SK-N-SH (cell line): ENCODE data around the gene SMG7. TPM values are rescaled to one million over a fixed set of nuclear protein-coding genes. Genes with fewer than 3 reads are reported as not detected.

Experiments used
- CTCF ChIA-PET: fragments of 300-600, 350-600 bp; formaldehyde crosslinking; extraction: SDS; loops from one replicate; lab custom pipeline; 2021; lab: Yijun Ruan, JAX
- POLR2A ChIA-PET: fragments of 350-600 bp; sonication (Branson Sonifier 250); formaldehyde crosslinking; extraction: SDS; loops from one replicate; lab custom pipeline; 2020; ENCODE audit warnings: antibody characterized with exemption, inconsistent platforms; lab: Yijun Ruan, JAX
- DNase-seq: peaks from one replicate; pipeline ENCODE4 v3.0.0; 2012
- H2AFZ ChIP-seq: fragments of 200-600 bp; sonication (generic); 2 replicates; pipeline ENCODE4 v1.8.1; 2016; ENCODE audit warnings: antibody characterized with exemption, mild to moderate bottlenecking, low read depth
- H3F3A ChIP-seq: fragments of 200-600 bp; sonication (generic); replicated peaks from 2 replicates; pipeline ENCODE3; 2016; ENCODE audit warnings: antibody characterized with exemption, mild to moderate bottlenecking; ENCODE audit not compliant: insufficient read depth
- H3K27ac ChIP-seq, 2 experiments: fragments of 200-500 bp in 1 of 2; fragments of 200-600 bp in 1 of 2; sonication (Bioruptor generic) in 1 of 2; sonication (generic), shearing (Covaris generic) in 1 of 2; 2 replicates each; pipeline versions ENCODE4 v1.5.1 to v1.6.1; 2014 to 2016; ENCODE audit warnings: low read depth in 2 of 2, inconsistent platforms in 1 of 2, low read length in 1 of 2, mild to moderate bottlenecking in 1 of 2, mixed read lengths in 1 of 2
- H3K27me3 ChIP-seq: fragments of 200-600 bp; sonication (generic), shearing (Covaris generic); 2 replicates; pipeline ENCODE4 v1.6.1; 2016; ENCODE audit warnings: mixed run types; ENCODE audit not compliant: insufficient read depth
- H3K36me3 ChIP-seq, 2 experiments: fragments of 200-500 bp in 1 of 2; fragments of 200-600 bp in 1 of 2; sonication (Bioruptor generic) in 1 of 2; sonication (generic) in 1 of 2; replicated peaks in 1 of 2; 2 replicates each; pipeline versions ENCODE3 to v1.5.1; 2014 to 2016; ENCODE audit warnings: low read length in 1 of 2, mild to moderate bottlenecking in 1 of 2; ENCODE audit not compliant: insufficient read depth in 2 of 2, control insufficient read depth in 1 of 2
- H3K4me1 ChIP-seq, 2 experiments: fragments of 200-500 bp in 1 of 2; fragments of 200-600 bp in 1 of 2; sonication (Bioruptor generic) in 1 of 2; sonication (generic), shearing (Covaris generic) in 1 of 2; 2 replicates each; pipeline versions ENCODE4 v1.5.1 to v1.6.1; 2014 to 2016; ENCODE audit warnings: low read depth in 1 of 2, low read length in 1 of 2, mixed run types in 1 of 2; ENCODE audit not compliant: insufficient read depth in 2 of 2, control insufficient read depth in 1 of 2
- H3K4me2 ChIP-seq: fragments of 200-600 bp; sonication (generic), shearing (Covaris generic); 2 replicates; pipeline ENCODE4 v1.6.1; 2017; ENCODE audit warnings: mixed run types
- H3K4me3 ChIP-seq, 2 experiments: fragments of 200-500 bp in 1 of 2; fragments of 200-600 bp in 1 of 2; sonication (Bioruptor generic) in 1 of 2; sonication (generic), shearing (Covaris generic) in 1 of 2; 2 replicates each; pipeline versions ENCODE4 v1.5.1 to v1.8.1; 2014 to 2016; ENCODE audit warnings: low read depth in 2 of 2, inconsistent platforms in 1 of 2, low read length in 1 of 2, mild to moderate bottlenecking in 1 of 2, mixed read lengths in 1 of 2, moderate library complexity in 1 of 2
- H3K79me2 ChIP-seq: fragments of 200-600 bp; sonication (generic); 2 replicates; pipeline ENCODE4 v1.8.1; 2017; ENCODE audit warnings: mild to moderate bottlenecking; ENCODE audit not compliant: insufficient read depth
- H3K9ac ChIP-seq: fragments of 200-600 bp; sonication (generic); 2 replicates; pipeline ENCODE4 v1.6.1; 2017; ENCODE audit warnings: mixed run types
- H3K9me2 ChIP-seq: fragments of 200-600 bp; sonication (generic); 2 replicates; pipeline ENCODE4 v1.6.1; 2017; ENCODE audit warnings: mixed run types
- H3K9me3 ChIP-seq: fragments of 200-600 bp; sonication (generic); 2 replicates; pipeline ENCODE4 v1.6.1; 2017; ENCODE audit warnings: mixed run types, mild to moderate bottlenecking, moderate library complexity
- H4K20me1 ChIP-seq: fragments of 200-600 bp; sonication (generic); 2 replicates; pipeline ENCODE4 v1.6.1; 2017; ENCODE audit warnings: mild to moderate bottlenecking, mixed run types; ENCODE audit not compliant: insufficient read depth
- CHD2 ChIP-seq: fragments of 150-350 bp; IDR thresholded peaks from 2 replicates; pipeline ENCODE4 v1.6.1; 2018; ENCODE audit warnings: low read length; ENCODE audit not compliant: partially characterized antibody
- EP300 ChIP-seq, 2 experiments: IDR thresholded peaks; 2 replicates each; pipeline versions ENCODE4 v1.4.0 to v1.6.1; 2012; ENCODE audit warnings: borderline replicate concordance in 1 of 2, low read depth in 1 of 2, low read length in 1 of 2
- EZH2phosphoT487 ChIP-seq: fragments of 200-600 bp; sonication (generic); IDR thresholded peaks from 2 replicates; pipeline ENCODE4 v1.6.1; 2017; ENCODE audit warnings: low read depth, mixed run types, mild to moderate bottlenecking, antibody characterized with exemption, moderate library complexity, borderline replicate concordance
- FOSL2 ChIP-seq: IDR thresholded peaks from 2 replicates; pipeline ENCODE4 v1.4.0; 2012; ENCODE audit warnings: low read depth, mild to moderate bottlenecking, moderate library complexity, borderline replicate concordance
- FOXJ3 ChIP-seq: sonication (generic); formaldehyde crosslinking; IDR thresholded peaks from 2 replicates; pipeline ENCODE4 v1.5.1; 2020; ENCODE audit warnings: mild to moderate bottlenecking, missing genetic modification reagents
- JUND ChIP-seq: IDR thresholded peaks from 2 replicates; pipeline ENCODE4 v1.4.0; 2012
- NFIC ChIP-seq: IDR thresholded peaks from 2 replicates; pipeline ENCODE4 v1.4.0; 2012; ENCODE audit warnings: borderline replicate concordance
- NRF1 ChIP-seq: IDR thresholded peaks from 2 replicates; pipeline ENCODE4 v1.6.1; 2012; ENCODE audit warnings: low read depth, mild to moderate bottlenecking, low read length
- POLR2AphosphoS5 ChIP-seq: IDR thresholded peaks from 2 replicates; pipeline ENCODE4 v1.6.1; 2012; ENCODE audit warnings: low read depth, low read length
- RAD21 ChIP-seq: IDR thresholded peaks from 2 replicates; pipeline ENCODE4 v1.6.1; 2012; ENCODE audit warnings: mild to moderate bottlenecking, low read length
- RCOR1 ChIP-seq: fragments of 150-350 bp; IDR thresholded peaks from 2 replicates; pipeline ENCODE4 v1.6.1; 2017; ENCODE audit warnings: antibody characterized with exemption, low read length
- RXRA ChIP-seq: IDR thresholded peaks from 2 replicates; pipeline ENCODE4 v1.4.0; 2012; ENCODE audit warnings: low read depth, mild to moderate bottlenecking, borderline replicate concordance
- SIN3A ChIP-seq: IDR thresholded peaks from 2 replicates; pipeline ENCODE4 v1.6.1; 2012; ENCODE audit warnings: low read depth, mild to moderate bottlenecking, low read length, moderate library complexity, borderline replicate concordance
- SMC3 ChIP-seq: IDR thresholded peaks from 2 replicates; pipeline ENCODE4 v1.6.1; 2012; ENCODE audit warnings: low read depth, low read length, improper control_type of control experiment
- TAF1 ChIP-seq: IDR thresholded peaks from 2 replicates; pipeline ENCODE4 v1.6.1; 2012; ENCODE audit warnings: low read depth, mild to moderate bottlenecking, low read length, moderate library complexity, borderline replicate concordance
- TCF12 ChIP-seq: IDR thresholded peaks from 2 replicates; pipeline ENCODE4 v1.4.0; 2012
- WGBS: methylation state at CpG from one replicate; pipeline ENCODE4 v1.1.6; 2017; ENCODE audit warnings: low lambda C conversion rate; 5-methylcytosine and 5-hydroxymethylcytosine counted together
- polyA plus RNA-seq, 3 experiments: library from polyadenylated mRNA; depleted of rRNA; stranded (reverse); fragments of >200 nt; gene quantifications; 2 replicates each; pipeline ENCODE4 v1.2.3, GENCODE V29; 2012
- TF ChIP-seq, protein P1 (sequence below): fragments of 150-350 bp; IDR thresholded peaks from 2 replicates; pipeline ENCODE4 v1.6.1; 2017; ENCODE audit warnings: antibody characterized with exemption, low read length, low read depth, borderline replicate concordance
- TF ChIP-seq, protein P2 (sequence below): IDR thresholded peaks from 2 replicates; pipeline ENCODE4 v1.4.0; 2012; ENCODE audit warnings: low read depth, borderline replicate concordance
- TF ChIP-seq, protein P3 (sequence below): IDR thresholded peaks from 2 replicates; pipeline ENCODE4 v1.6.1; 2012; ENCODE audit warnings: mild to moderate bottlenecking, low read depth, low read length, moderate library complexity
- TF ChIP-seq, protein P4 (sequence below): fragments of 200-600 bp; sonication (generic); IDR thresholded peaks from 2 replicates; pipeline ENCODE4 v1.6.1; 2017; ENCODE audit warnings: antibody characterized with exemption, mild to moderate bottlenecking, moderate library complexity

SMG7 gene
- polyA plus RNA-seq, 1 of the 3 experiments (the other 2 are of a cell fraction) = 19.8 TPM

DNA sequence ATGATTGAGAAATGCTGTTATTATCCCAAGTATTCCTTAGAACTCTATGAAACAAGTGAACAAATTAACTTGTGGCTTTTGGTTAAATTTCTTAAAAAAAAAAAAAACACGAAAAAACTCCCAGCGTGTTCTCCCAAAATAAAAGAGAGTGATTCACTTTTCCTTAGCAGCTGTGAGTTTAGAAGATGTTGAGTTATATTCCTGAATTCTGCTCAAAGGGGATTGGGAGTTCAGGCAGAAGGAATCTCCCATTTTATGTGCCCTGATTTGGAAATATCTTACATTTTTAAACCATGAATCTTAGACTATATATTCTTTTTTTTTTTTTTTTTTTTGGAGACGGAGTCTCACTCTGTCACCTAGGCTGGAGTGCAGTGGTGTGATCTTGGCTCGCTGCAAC lies 34.3 kb downstream of the SMG7 start (continued):
- TF ChIP-seq, protein P1, sequence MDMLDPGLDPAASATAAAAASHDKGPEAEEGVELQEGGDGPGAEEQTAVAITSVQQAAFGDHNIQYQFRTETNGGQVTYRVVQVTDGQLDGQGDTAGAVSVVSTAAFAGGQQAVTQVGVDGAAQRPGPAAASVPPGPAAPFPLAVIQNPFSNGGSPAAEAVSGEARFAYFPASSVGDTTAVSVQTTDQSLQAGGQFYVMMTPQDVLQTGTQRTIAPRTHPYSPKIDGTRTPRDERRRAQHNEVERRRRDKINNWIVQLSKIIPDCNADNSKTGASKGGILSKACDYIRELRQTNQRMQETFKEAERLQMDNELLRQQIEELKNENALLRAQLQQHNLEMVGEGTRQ = no peak
- TF ChIP-seq POLR2AphosphoS5 (no peak), FOXJ3 (CRISPR knock-in tag) (no peak), RAD21 (no peak), SIN3A (no peak)

DNA sequence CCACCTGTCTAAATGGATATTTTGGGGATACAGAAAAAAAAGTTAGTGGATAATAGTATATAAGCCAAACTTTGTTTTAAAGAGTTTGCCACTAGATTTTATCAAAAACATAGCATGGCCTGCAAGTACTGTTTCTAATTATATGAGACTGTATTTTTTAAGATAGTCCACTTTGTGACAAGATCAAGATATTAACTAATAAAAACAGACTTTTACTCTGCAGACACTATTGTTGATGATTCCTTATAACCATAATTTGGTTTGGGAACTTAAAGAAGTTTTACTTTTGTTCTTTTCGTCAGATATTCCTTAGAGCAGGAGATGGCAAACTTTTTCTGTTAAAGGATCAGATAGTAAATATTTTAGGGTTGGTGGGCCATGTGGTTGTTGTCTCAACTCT lies 36.4 kb downstream of the SMG7 start:
- WGBS = 41% methylated on average over 1 of the region's 1 CpG
- Histone ChIP-seq H3K9me3 (no peaks in the 10 kb centered on the region), H3F3A (peaks cover 2% of the 10 kb centered on the region), H2AFZ (no peak overlapping the region), H3K36me3 (peaks cover 2 to 12% of the 10 kb centered on the region in 2 experiments), H3K4me2 (no peak overlapping the region; the same call in 1 of the 2 replicates), H3K9me2 (no peaks in the 10 kb centered on the region), H3K27ac (peak overlapping the region; percentile 28 to 58; a peak in 3 of 4 replicates), H3K79me2 (peaks cover 76% of the 10 kb centered on the region), H3K9ac (no peak overlapping the region), H3K4me1 (peaks cover 0 to 19% of the 10 kb centered on the region in 2 experiments; a peak in 3 of 4 replicates), H4K20me1 (peaks cover 53% of the 10 kb centered on the region), H3K4me3 (no peak overlapping the region), H3K27me3 (no peaks in the 10 kb centered on the region)
- ChIA-PET CTCF (interaction anchor here (0.9 to 2.0 kb wide), 2 partner anchors 11 to 15 kb away, joined by 3 to 5 read pairs; no protein-coding TSS in a partner anchor), POLR2A (interaction anchor here (1.2 kb wide), 1 partner anchor 36 kb away, joined by 6 read pairs; no protein-coding TSS in a partner anchor)
- DNase-seq = no peak
- TF ChIP-seq TCF12 = peak; percentile 31
- no peak for TF ChIP-seq TAF1
- TF ChIP-seq, protein P2, sequence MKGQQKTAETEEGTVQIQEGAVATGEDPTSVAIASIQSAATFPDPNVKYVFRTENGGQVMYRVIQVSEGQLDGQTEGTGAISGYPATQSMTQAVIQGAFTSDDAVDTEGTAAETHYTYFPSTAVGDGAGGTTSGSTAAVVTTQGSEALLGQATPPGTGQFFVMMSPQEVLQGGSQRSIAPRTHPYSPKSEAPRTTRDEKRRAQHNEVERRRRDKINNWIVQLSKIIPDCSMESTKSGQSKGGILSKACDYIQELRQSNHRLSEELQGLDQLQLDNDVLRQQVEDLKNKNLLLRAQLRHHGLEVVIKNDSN = no peak
- no peak for TF ChIP-seq FOXJ3 (CRISPR knock-in tag)
- 0 out of 4 replicates have a peak, but pooled peaks of 1 of the 2 experiments have one; percentile 14 for TF ChIP-seq EP300 (IDR thresholded peaks at IDR 0.05; ENCODE audit: borderline replicate concordance in 1 of 2, low read depth in 1 of 2, low read length in 1 of 2)
- TF ChIP-seq FOSL2 = no peak
- no peak for TF ChIP-seq RCOR1
- TF ChIP-seq SMC3 = no peak
- TF ChIP-seq, protein P3, sequence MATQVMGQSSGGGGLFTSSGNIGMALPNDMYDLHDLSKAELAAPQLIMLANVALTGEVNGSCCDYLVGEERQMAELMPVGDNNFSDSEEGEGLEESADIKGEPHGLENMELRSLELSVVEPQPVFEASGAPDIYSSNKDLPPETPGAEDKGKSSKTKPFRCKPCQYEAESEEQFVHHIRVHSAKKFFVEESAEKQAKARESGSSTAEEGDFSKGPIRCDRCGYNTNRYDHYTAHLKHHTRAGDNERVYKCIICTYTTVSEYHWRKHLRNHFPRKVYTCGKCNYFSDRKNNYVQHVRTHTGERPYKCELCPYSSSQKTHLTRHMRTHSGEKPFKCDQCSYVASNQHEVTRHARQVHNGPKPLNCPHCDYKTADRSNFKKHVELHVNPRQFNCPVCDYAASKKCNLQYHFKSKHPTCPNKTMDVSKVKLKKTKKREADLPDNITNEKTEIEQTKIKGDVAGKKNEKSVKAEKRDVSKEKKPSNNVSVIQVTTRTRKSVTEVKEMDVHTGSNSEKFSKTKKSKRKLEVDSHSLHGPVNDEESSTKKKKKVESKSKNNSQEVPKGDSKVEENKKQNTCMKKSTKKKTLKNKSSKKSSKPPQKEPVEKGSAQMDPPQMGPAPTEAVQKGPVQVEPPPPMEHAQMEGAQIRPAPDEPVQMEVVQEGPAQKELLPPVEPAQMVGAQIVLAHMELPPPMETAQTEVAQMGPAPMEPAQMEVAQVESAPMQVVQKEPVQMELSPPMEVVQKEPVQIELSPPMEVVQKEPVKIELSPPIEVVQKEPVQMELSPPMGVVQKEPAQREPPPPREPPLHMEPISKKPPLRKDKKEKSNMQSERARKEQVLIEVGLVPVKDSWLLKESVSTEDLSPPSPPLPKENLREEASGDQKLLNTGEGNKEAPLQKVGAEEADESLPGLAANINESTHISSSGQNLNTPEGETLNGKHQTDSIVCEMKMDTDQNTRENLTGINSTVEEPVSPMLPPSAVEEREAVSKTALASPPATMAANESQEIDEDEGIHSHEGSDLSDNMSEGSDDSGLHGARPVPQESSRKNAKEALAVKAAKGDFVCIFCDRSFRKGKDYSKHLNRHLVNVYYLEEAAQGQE = no peak
- TF ChIP-seq, protein P4, sequence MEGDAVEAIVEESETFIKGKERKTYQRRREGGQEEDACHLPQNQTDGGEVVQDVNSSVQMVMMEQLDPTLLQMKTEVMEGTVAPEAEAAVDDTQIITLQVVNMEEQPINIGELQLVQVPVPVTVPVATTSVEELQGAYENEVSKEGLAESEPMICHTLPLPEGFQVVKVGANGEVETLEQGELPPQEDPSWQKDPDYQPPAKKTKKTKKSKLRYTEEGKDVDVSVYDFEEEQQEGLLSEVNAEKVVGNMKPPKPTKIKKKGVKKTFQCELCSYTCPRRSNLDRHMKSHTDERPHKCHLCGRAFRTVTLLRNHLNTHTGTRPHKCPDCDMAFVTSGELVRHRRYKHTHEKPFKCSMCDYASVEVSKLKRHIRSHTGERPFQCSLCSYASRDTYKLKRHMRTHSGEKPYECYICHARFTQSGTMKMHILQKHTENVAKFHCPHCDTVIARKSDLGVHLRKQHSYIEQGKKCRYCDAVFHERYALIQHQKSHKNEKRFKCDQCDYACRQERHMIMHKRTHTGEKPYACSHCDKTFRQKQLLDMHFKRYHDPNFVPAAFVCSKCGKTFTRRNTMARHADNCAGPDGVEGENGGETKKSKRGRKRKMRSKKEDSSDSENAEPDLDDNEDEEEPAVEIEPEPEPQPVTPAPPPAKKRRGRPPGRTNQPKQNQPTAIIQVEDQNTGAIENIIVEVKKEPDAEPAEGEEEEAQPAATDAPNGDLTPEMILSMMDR = no peak
- TF ChIP-seq RXRA = no peak
- no peak for TF ChIP-seq CHD2
- TF ChIP-seq NRF1 = no peak
- TF ChIP-seq JUND = 0 out of 2 replicates have a peak, but pooled peaks have one; percentile 4
- no peak for TF ChIP-seq EZH2phosphoT487
- TF ChIP-seq, protein P1 = no peak
- no peak for TF ChIP-seq NFIC
